ENCODE results near the gene SOS2.
A peak's percentile ranks its signal among the peaks of the same experiment; 100 is the strongest.

Gene SOS2

DNA sequence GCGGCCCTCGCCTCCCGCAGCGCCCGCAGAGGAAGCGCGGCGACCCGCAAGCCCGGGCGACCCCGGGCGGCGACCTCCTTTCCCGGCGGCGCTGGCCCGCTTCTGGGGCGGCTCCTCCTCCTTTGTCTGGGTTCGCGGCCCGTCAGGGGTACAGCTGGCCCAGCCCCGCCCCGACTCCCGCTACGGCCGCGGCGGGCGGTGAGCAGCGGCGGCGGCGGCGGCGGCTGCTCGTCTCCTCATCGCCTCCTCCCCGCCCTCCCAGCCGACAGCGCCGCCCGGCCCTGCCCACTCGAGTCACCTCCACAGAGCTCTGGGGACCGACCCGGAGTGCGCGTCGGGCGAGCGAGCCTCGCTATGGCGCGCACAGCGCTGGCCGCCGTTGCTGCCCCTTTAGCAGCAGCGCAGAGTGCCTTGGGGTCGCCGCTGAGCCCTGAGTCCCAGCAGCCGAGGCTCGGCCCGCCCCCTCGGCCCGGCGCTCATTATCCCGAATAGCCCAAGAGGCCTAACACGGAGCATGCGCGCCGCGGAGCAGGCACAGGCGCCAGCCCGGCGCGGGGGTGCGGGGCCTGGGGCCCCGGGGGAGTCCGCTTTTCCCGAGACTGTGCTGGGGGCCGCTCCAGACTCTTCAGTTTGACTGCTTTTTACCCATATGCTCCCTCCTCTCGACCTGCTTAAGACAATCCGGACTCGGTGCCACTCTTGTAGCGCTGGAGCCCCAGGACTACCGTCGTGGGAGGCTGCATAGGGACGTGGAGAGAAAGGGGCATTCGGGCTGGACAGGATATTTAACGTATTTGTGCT lies at the start of gene SOS2:
TSS of gene SOS2 (minus strand) at position 104 of the 801 bp plus-strand sequence. CDS start 295 bp downstream, outside the sequence.
- H3K4me3 ChIP-seq (replicated peaks in 1 of 2; ENCODE audit: low read depth in 2 of 2, low read length in 2 of 2) = peak within 1 kb of the TSS; percentile 75 to 83
- TF ChIP-seq, protein P1, sequence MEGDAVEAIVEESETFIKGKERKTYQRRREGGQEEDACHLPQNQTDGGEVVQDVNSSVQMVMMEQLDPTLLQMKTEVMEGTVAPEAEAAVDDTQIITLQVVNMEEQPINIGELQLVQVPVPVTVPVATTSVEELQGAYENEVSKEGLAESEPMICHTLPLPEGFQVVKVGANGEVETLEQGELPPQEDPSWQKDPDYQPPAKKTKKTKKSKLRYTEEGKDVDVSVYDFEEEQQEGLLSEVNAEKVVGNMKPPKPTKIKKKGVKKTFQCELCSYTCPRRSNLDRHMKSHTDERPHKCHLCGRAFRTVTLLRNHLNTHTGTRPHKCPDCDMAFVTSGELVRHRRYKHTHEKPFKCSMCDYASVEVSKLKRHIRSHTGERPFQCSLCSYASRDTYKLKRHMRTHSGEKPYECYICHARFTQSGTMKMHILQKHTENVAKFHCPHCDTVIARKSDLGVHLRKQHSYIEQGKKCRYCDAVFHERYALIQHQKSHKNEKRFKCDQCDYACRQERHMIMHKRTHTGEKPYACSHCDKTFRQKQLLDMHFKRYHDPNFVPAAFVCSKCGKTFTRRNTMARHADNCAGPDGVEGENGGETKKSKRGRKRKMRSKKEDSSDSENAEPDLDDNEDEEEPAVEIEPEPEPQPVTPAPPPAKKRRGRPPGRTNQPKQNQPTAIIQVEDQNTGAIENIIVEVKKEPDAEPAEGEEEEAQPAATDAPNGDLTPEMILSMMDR (IDR thresholded peaks at IDR 0.05; ENCODE audit: low read depth, low read length) = no peak
- peak; percentile 84 to 87 for DNase-seq (ENCODE audit: low read depth in 2 of 2)

DNA sequence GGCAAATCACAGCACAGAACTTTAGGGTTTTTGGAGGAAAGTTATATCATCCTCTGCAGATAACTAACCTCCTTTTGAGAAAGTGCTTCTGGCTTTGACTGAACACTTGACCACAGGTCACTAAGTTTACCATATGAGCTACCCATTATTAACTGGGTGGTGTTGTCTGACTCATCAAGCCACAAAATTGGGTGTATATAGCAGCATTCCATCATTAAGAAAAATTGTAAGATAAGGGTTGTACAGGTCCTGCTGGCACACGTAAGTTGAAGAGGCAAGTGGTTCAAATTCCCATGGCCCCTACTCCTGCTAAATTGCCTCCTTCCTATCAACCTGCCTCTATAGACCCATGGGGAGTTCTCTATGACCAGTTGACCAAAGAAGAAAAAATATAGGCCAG lies 41.1 kb upstream of the SOS2 start:
- DNase-seq (ENCODE audit: low read depth in 2 of 2) = no peak
- H3K4me3 ChIP-seq (replicated peaks in 1 of 2; ENCODE audit: low read depth in 2 of 2, low read length in 2 of 2) = no peak overlapping the region
- TF ChIP-seq, protein P1 (IDR thresholded peaks at IDR 0.05; ENCODE audit: low read depth, low read length) = no peak

DNA sequence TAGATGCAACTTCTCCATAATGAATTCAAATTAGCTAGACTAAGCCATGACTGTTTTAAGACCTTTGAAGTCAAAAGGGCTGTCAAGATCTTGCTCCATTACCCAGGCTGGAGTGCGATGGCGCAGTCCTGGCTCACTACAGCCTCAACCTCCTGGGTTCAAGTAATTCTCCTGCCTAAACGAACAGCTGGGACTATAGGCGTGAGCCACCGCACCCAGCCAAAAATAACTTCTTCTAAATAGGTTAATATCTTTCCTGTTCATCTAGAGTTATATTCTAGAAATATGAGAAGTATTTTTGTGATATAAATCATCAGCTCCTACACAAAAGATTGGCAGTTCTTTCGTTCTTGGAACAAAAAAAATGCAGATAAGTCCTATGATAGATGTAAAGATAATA lies 39.6 kb upstream of the SOS2 start:
- no peak for DNase-seq (ENCODE audit: low read depth in 2 of 2)
- H3K4me3 ChIP-seq (replicated peaks in 1 of 2; ENCODE audit: low read depth in 2 of 2, low read length in 2 of 2) = no peak overlapping the region
- TF ChIP-seq, protein P1 (IDR thresholded peaks at IDR 0.05; ENCODE audit: low read depth, low read length) = no peak

DNA sequence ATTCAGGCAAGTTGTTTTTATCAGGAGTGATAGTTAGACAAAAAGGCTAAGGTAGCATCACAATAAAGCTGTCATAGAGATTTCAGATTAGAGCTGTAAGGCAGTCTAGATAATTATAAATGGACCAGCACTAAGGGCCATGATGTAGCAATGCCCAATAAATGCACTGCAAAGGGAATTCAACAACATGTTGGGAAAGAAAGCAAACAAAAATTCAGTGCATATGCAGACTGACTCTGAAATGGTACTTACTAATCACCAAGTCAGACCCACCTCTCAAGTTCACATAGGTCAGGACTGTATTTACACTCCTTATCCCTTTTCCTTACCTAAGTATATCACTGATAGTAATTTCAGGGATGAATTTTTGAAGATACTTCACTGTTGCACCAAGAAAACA lies 33.7 kb upstream of the SOS2 start:
- TF ChIP-seq, protein P1 (IDR thresholded peaks at IDR 0.05; ENCODE audit: low read depth, low read length) = no peak
- H3K4me3 ChIP-seq (replicated peaks in 1 of 2; ENCODE audit: low read depth in 2 of 2, low read length in 2 of 2) = no peak overlapping the region
- no peak for DNase-seq (ENCODE audit: low read depth in 2 of 2)

DNA sequence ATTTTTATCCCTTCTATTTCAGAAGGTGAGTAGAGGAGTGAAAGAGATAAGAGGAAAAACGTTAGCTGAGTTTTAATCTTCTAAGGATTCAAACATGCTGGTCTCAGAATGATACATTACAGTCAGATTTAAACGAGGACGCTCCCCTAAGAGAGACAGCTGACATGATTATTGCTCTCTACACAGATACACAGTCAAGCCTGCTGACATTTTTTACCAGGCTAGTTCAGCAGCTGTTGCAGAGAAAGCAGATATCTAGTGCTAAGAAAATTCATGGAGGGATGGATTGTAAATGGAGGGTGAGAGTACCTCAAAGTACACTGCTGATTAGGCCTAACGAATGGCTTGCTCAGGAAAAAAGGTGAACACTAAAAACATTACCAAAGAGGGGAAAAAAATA lies 31.9 kb upstream of the SOS2 start:
- TF ChIP-seq, protein P1 (IDR thresholded peaks at IDR 0.05; ENCODE audit: low read depth, low read length) = no peak

DNA sequence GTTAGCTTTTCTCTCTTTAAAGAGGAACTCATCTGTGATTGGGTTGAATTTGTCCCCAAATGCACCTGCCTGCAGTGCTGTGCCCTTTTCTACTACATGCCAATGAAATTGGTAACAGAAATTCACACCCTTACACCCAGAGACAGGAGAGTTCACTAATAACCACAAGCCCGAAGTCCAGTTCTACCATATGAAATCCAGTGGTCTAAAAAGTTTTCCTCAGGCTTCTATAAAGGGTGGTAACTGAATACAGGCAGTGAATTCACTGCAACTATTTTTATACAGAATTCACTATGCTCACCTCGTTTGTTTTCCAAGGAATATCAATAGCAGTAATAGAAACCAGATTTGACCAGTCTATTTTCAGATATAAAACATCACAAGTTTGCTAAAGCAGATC lies 31.5 kb upstream of the SOS2 start:
- TF ChIP-seq, protein P1 (IDR thresholded peaks at IDR 0.05; ENCODE audit: low read depth, low read length) = no peak
- DNase-seq (ENCODE audit: low read depth in 2 of 2) = no peak
- H3K4me3 ChIP-seq (replicated peaks in 1 of 2; ENCODE audit: low read depth in 2 of 2, low read length in 2 of 2) = no peak overlapping the region

More for the DNA sequence above, 31.9 kb upstream of the SOS2 start:
- H3K4me3 ChIP-seq (replicated peaks in 1 of 2; ENCODE audit: low read depth in 2 of 2, low read length in 2 of 2) = no peak overlapping the region
- DNase-seq (ENCODE audit: low read depth in 2 of 2) = no peak

All from cardiac fibroblast (primary cell).